ENCODE results near the gene BABAM1. TPM values are rescaled to one million over a fixed set of nuclear protein-coding genes. Genes with fewer than 3 reads are reported as not detected.

BABAM1 gene
- total and polyA plus RNA-seq, 9 of the 15 experiments (the other 6 are each of a cell fraction or from before 2014, with no cell fraction given), result 14.7 to 160 (median 113) TPM

- Histone ChIP-seq H3K4me3 (no peak overlapping the region), H3K9ac (ENCODE audit: insufficient read depth in 1 of 2, low read depth in 2 of 2, low read length in 2 of 2) (no peak overlapping the region; a peak in 1 of 4 replicates), H3K27me3 (ENCODE audit: control insufficient read depth in 2 of 2, insufficient read depth in 2 of 2, low read length in 2 of 2) (no peaks in the 10 kb centered on the region), H3K4me2 (ENCODE audit: insufficient read depth, low read length) (no peak overlapping the region), H3K4me1 (replicated peaks in 1 of 2; ENCODE audit: control insufficient read depth in 2 of 2, insufficient read depth in 2 of 2, low read length in 2 of 2) (peaks cover 3 to 46% of the 10 kb centered on the region in 2 experiments; a peak in 4 of 5 replicates), H3K9me3 (replicated peaks; ENCODE audit: control insufficient read depth, insufficient read depth, low read depth, low read length) (no peaks in the 10 kb centered on the region), H3K79me2 (ENCODE audit: control insufficient read depth, insufficient read depth, low read length) (no peaks in the 10 kb centered on the region), H3K27ac (ENCODE audit: extremely low read depth, low read depth, low read length) (no peak overlapping the region), H4K20me1 (replicated peaks; ENCODE audit: control insufficient read depth, insufficient read depth, low read length) (no peaks in the 10 kb centered on the region; the same call in 1 of the 2 replicates), H2AFZ (ENCODE audit: low read depth, low read length) (no peak overlapping the region), H3K36me3 (ENCODE audit: control insufficient read depth, insufficient read depth, low read length) (peaks cover 41% of the 10 kb centered on the region), H3K9me1 (ENCODE audit: control insufficient read depth, insufficient read depth, low read length) (peaks cover 4% of the 10 kb centered on the region)
- in situ Hi-C loops (cut with MboI) (no loop called here), intact Hi-C loops (cut with micrococcal nuclease) (no loop called here)
- ChIA-PET CTCF (ENCODE audit: low intra/inter-chr PET ratio) (no interaction called here), POLR2A (interaction anchor here (0.7 to 6.9 kb wide), 2 partner anchors 10 to 12 kb away, joined by 3 to 41 read pairs; partner anchors contain the start of gene ANO8)
- 57% methylated on average over 5 of the region's 7 CpGs for WGBS (ENCODE audit: insufficient coverage, low coverage, missing lambda C conversion rate)
- TF ChIP-seq MTA3 (IDR thresholded peaks at IDR 0.05; ENCODE audit: borderline replicate concordance) (no peak), HNRNPLL (IDR thresholded peaks at IDR 0.05; ENCODE audit: low read depth, low read length, poor library complexity, severe bottlenecking) (no peak), NR2C2 (CRISPR knock-in tag; IDR thresholded peaks at IDR 0.05) (no peak), NR2C2 (tag; IDR thresholded peaks at IDR 0.05) (peak; percentile 51; the same call in 1 of the 2 replicates), CTCFL (IDR thresholded peaks at IDR 0.05; ENCODE audit: borderline replicate concordance, insufficient read depth, low read depth, low read length, poor library complexity, severe bottlenecking) (peak; percentile 52), TEAD1 (CRISPR knock-in tag; IDR thresholded peaks at IDR 0.05) (no peak), CTCF (IDR thresholded peaks at IDR 0.05 in 2 of 3, conservative IDR thresholded peaks at IDR 0.05 in 1 of 3; ENCODE audit: insufficient read depth in 2 of 3, low read depth in 1 of 3, low read length in 3 of 3) (0 out of 6 replicates have a peak, but pooled peaks of 1 of the 3 experiments have one; percentile 12), SPI1 (IDR thresholded peaks at IDR 0.05; ENCODE audit: borderline replicate concordance, low read depth, low read length) (peak; percentile 66; the same call in 1 of the 2 replicates), NR2C1 (IDR thresholded peaks at IDR 0.05) (no peak), NR2C1 (tag; IDR thresholded peaks at IDR 0.05) (peak; percentile 45; the same call in 1 of the 2 replicates), POLR2G (IDR thresholded peaks at IDR 0.05; ENCODE audit: low read depth, low read length) (peak; percentile 56; the same call in 1 of the 2 replicates), ZBTB9 (CRISPR knock-in tag; IDR thresholded peaks at IDR 0.05) (no peak)
- FAIRE-seq, result no peak
- no peak for ATAC-seq
- DNase-seq (ENCODE audit: extremely low read depth in 1 of 4, low spot score in 3 of 4), result peak in 1 of 4 experiments; percentile 18
- BruUV-seq (replicated peaks), result no TSS peak
Observed at GRCh38 chr19:17323964-17324332, 56.7 kb downstream of the BABAM1 start.

Measured in K562 (cell line).